SK-N-SH treated with all-trans-retinoic acid at 6 μM for 48 hours (cell line): Measurements from ENCODE around the gene SLC1A7.

ENCODE experiments used
- ATAC-seq: fragments of 200-7000 bp; cut with Tn5 transposase; 3 replicates; pipeline ENCODE4 v1.9.1; 2020; ENCODE audit warnings: mild to moderate bottlenecking, moderate library complexity
- ARNTL ChIP-seq: fragments of 450-650 bp; formaldehyde crosslinking; IDR thresholded peaks from 2 replicates; pipeline ENCODE4 v1.5.0; 2020; ENCODE audit warnings: low read depth, mild to moderate bottlenecking, moderate library complexity, borderline replicate concordance
- BACH2 ChIP-seq: fragments of 250-450 bp; sonication (Bioruptor Pico); IDR thresholded peaks from 2 replicates; pipeline ENCODE4 v1.9.0; 2021; ENCODE audit warnings: mild to moderate bottlenecking, borderline replicate concordance
- CREB5 ChIP-seq: fragments of 250-450 bp; sonication (Bioruptor Pico); IDR thresholded peaks from 2 replicates; pipeline ENCODE4 v1.5.1; 2020; ENCODE audit warnings: low read depth, mild to moderate bottlenecking, moderate library complexity
- CSDC2 ChIP-seq: fragments of 250-450 bp; sonication (Bioruptor Pico); IDR thresholded peaks from 2 replicates; pipeline ENCODE4 v1.5.0; 2020; ENCODE audit warnings: mild to moderate bottlenecking, moderate library complexity
- CSRNP3 ChIP-seq: fragments of 250-450 bp; sonication (Bioruptor Pico); IDR thresholded peaks from 2 replicates; pipeline ENCODE4 v1.5.1; 2021; ENCODE audit warnings: mild to moderate bottlenecking, moderate library complexity
- ESRRG ChIP-seq: fragments of 250-450 bp; sonication (Bioruptor Pico); IDR thresholded peaks from 2 replicates; pipeline ENCODE4 v1.6.1; 2021; ENCODE audit warnings: mild to moderate bottlenecking
- GLIS3 ChIP-seq: fragments of 250-450 bp; sonication (Bioruptor Pico); IDR thresholded peaks from 2 replicates; pipeline ENCODE4 v1.5.0; 2020; ENCODE audit warnings: mild to moderate bottlenecking, moderate library complexity
- ISL1 ChIP-seq: fragments of 250-450 bp; sonication (Bioruptor Pico); IDR thresholded peaks from 2 replicates; pipeline ENCODE4 v2.1.2; 2022; ENCODE audit warnings: mild to moderate bottlenecking, moderate library complexity
- OSR1 ChIP-seq: fragments of 250-450 bp; sonication (Bioruptor Pico); IDR thresholded peaks from 2 replicates; pipeline ENCODE4 v1.8.0; 2022; ENCODE audit warnings: moderate library complexity, mild to moderate bottlenecking, inconsistent platforms
- PATZ1 ChIP-seq: fragments of 250-450 bp; sonication (Bioruptor Pico); IDR thresholded peaks from 2 replicates; pipeline ENCODE4 v1.8.0; 2020; ENCODE audit warnings: mild to moderate bottlenecking, moderate library complexity, borderline replicate concordance
- POU6F1 ChIP-seq: fragments of 250-450 bp; sonication (Bioruptor Pico); IDR thresholded peaks from 2 replicates; pipeline ENCODE4 v1.8.0; 2021; ENCODE audit warnings: low read depth, mild to moderate bottlenecking, moderate library complexity, borderline replicate concordance
- SNAI2 ChIP-seq: fragments of 250-450 bp; sonication (Bioruptor Pico); IDR thresholded peaks from 2 replicates; pipeline ENCODE4 v1.5.0; 2020; ENCODE audit warnings: mild to moderate bottlenecking, moderate library complexity
- TCF4 ChIP-seq: fragments of 250-450 bp; sonication (Bioruptor Pico); IDR thresholded peaks from 2 replicates; pipeline ENCODE4 v1.8.0; 2021; ENCODE audit warnings: mild to moderate bottlenecking, moderate library complexity, borderline replicate concordance
- TOX ChIP-seq: fragments of 250-450 bp; sonication (Bioruptor Pico); IDR thresholded peaks from 2 replicates; pipeline ENCODE4 v1.8.0; 2021; ENCODE audit warnings: mild to moderate bottlenecking, moderate library complexity, borderline replicate concordance
- TSHZ2 ChIP-seq: fragments of 250-450 bp; sonication (Bioruptor Pico); IDR thresholded peaks from 2 replicates; pipeline ENCODE4 v1.5.0; 2020; ENCODE audit warnings: mild to moderate bottlenecking, moderate library complexity
- ZC3H10 ChIP-seq: fragments of 250-450 bp; sonication (Bioruptor Pico); IDR thresholded peaks from 2 replicates; pipeline ENCODE4 v1.5.1; 2021; ENCODE audit warnings: mild to moderate bottlenecking, moderate library complexity
- ZNF565 ChIP-seq: fragments of 450-650 bp; formaldehyde crosslinking; conservative IDR thresholded peaks from 2 replicates; pipeline ENCODE4 v1.5.0; 2020; ENCODE audit warnings: low read depth, mild to moderate bottlenecking, moderate library complexity
- ZNF70 ChIP-seq: fragments of 450-650 bp; formaldehyde crosslinking; IDR thresholded peaks from 2 replicates; pipeline ENCODE4 v1.5.0; 2020; ENCODE audit warnings: mild to moderate bottlenecking, moderate library complexity
- ZNF8 ChIP-seq: fragments of 450-650 bp; formaldehyde crosslinking; IDR thresholded peaks from 2 replicates; pipeline ENCODE4 v1.5.0; 2020; ENCODE audit warnings: mild to moderate bottlenecking, moderate library complexity

SLC1A7 gene

GRCh38 chr1:53066488-53066887, 76.0 kb downstream of the SLC1A7 start:
- TF ChIP-seq ESRRG (CRISPR knock-in tag) (no peak), ARNTL (CRISPR knock-in tag) (no peak), TOX (CRISPR knock-in tag) (no peak), CSRNP3 (CRISPR knock-in tag) (no peak), POU6F1 (CRISPR knock-in tag) (no peak), OSR1 (CRISPR knock-in tag) (no peak)
- TF ChIP-seq, all 23 proteins: peak for 0

GRCh38 chr1:53065391-53065790, 77.0 kb downstream of the SLC1A7 start:
- ATAC-seq = no peak
- TF ChIP-seq ZNF70 (CRISPR knock-in tag) (no peak), PATZ1 (no peak), ZNF565 (no peak), ISL1 (CRISPR knock-in tag) (no peak), ZNF8 (CRISPR knock-in tag) (no peak), ZC3H10 (CRISPR knock-in tag) (no peak), TCF4 (CRISPR knock-in tag) (no peak), ARNTL (CRISPR knock-in tag) (no peak), CREB5 (CRISPR knock-in tag) (no peak), SNAI2 (CRISPR knock-in tag) (no peak), POU6F1 (CRISPR knock-in tag) (no peak), TOX (CRISPR knock-in tag) (no peak), GLIS3 (no peak), TSHZ2 (CRISPR knock-in tag) (no peak), CSDC2 (CRISPR knock-in tag) (no peak), BACH2 (CRISPR knock-in tag) (no peak), OSR1 (CRISPR knock-in tag) (no peak)

More at GRCh38 chr1:53066488-53066887, 76.0 kb downstream of the SLC1A7 start:
- no peak for ATAC-seq
